Right lobe of liver (tissue), 4 donors: ENCODE measurements around the gene MTG1.

Experiments used
- POLR2A ChIP-seq: fragments of 450-650 bp; IDR thresholded peaks from one replicate; pipeline ENCODE4 v1.6.1; 2017; ENCODE audit warnings: antibody characterized with exemption, mild to moderate bottlenecking
- TF ChIP-seq, protein P1 (sequence below), 4 donors: fragments of 200-600 bp in 3 of 4; fragments of 450-650 bp in 1 of 4; IDR thresholded peaks; one replicate each; pipeline versions ENCODE4 v1.5.1 to v1.8.0; 2016 to 2022; ENCODE audit warnings: antibody characterized with exemption in 4 of 4, mild to moderate bottlenecking in 2 of 4
- donor health status: DM: no; HTN: no; CAD: no.
- donor health status: DM: no; HTN: no; CAD: no.
- donor health status: DM: no; HTN: yes; CAD: no.

DNA sequence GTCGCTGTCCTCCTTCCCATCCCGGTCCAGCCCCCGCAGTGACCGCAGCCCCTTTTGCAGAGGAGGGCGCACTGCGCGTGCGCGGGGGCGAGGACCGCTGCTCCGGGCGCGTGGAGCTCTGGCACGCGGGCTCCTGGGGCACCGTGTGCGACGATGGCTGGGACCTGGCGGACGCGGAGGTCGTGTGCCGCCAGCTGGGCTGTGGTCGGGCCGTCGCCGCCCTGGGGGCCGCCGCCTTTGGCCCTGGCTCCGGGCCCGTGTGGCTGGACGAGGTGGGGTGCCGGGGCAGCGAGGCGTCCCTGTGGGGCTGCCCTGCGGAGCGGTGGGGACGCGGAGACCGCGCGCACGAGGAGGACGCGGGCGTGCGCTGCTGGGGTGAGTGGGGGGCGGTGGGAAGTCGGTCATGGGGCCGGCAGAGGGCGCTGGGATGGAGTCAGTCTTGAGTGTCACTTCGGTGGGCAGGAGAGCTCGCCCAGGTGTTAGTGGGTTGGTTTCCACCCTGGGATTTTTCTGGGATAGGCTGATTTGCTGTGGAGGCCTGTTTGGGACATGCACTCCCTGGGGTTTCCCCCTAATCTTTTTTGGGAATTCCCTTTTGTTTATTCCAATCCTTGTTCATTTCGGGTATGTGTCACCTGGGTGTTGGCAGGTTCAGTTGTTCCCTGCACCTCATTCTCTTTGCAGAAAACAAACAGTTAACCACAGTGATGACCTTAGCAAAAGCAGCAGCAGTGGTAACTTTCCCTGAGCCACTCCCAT, 71.4 kb downstream of the MTG1 start:
- TF ChIP-seq, protein P1, sequence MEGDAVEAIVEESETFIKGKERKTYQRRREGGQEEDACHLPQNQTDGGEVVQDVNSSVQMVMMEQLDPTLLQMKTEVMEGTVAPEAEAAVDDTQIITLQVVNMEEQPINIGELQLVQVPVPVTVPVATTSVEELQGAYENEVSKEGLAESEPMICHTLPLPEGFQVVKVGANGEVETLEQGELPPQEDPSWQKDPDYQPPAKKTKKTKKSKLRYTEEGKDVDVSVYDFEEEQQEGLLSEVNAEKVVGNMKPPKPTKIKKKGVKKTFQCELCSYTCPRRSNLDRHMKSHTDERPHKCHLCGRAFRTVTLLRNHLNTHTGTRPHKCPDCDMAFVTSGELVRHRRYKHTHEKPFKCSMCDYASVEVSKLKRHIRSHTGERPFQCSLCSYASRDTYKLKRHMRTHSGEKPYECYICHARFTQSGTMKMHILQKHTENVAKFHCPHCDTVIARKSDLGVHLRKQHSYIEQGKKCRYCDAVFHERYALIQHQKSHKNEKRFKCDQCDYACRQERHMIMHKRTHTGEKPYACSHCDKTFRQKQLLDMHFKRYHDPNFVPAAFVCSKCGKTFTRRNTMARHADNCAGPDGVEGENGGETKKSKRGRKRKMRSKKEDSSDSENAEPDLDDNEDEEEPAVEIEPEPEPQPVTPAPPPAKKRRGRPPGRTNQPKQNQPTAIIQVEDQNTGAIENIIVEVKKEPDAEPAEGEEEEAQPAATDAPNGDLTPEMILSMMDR (IDR thresholded peaks at IDR 0.05): no peak
- no peak for TF ChIP-seq POLR2A
